ENCODE data around the gene PLCG1. TPM values are rescaled to one million over a fixed set of nuclear protein-coding genes. Genes with fewer than 3 reads are reported as not detected.

Gene PLCG1
- total RNA-seq, 3 donors from 2014 or later (not counting 1 experiment from before 2014, with no cell fraction given): 199 to 242 (median 236) TPM

GRCh38 chr20:41202426-41202825 is 65.1 kb downstream of the PLCG1 start:
- WGBS (ENCODE audit: insufficient coverage): 95% methylated on average over 10 of the region's 10 CpGs
- no peaks in the 10 kb centered on the region for H3K9me3 ChIP-seq (ENCODE audit: control insufficient read depth, insufficient read depth, low read length)
- Mint-ChIP-seq H3K9me3 (peaks cover 0 to 5% of the 10 kb centered on the region in 2 donors), H3K4me1 (peaks cover 3 to 7% of the 10 kb centered on the region in 2 donors), H3K27ac (no peak overlapping the region), H3K27me3 (ENCODE audit: low read depth in 2 of 2) (no peaks in the 10 kb centered on the region), H3K4me3 (no peak overlapping the region), H3K36me3 (peaks cover 12% of the 10 kb centered on the region)
- H3K36me3 ChIP-seq (ENCODE audit: control insufficient read depth, insufficient read depth, low read length): peaks cover 3% of the 10 kb centered on the region
- no peak for DNase-seq
- H3K27ac ChIP-seq (ENCODE audit: low read length): no peak overlapping the region
- intact Hi-C loops (cut with micrococcal nuclease): no loop called here
- ATAC-seq: no peak
- TF ChIP-seq CTCF (IDR thresholded peaks at IDR 0.05): no peak
- H3K4me1 ChIP-seq (ENCODE audit: control insufficient read depth, insufficient read depth, low read length): no peaks in the 10 kb centered on the region
- no peak overlapping the region for H3K4me3 ChIP-seq (ENCODE audit: low read length)
- H3K27me3 ChIP-seq (ENCODE audit: control insufficient read depth, insufficient read depth, low read length): no peaks in the 10 kb centered on the region

- Mint-ChIP-seq H3K27ac (no peak overlapping the region), H3K4me1 (peaks cover 6 to 13% of the 10 kb centered on the region in 2 donors), H3K9me3 (peaks cover 0 to 5% of the 10 kb centered on the region in 2 donors), H3K27me3 (ENCODE audit: low read depth in 2 of 2) (peaks cover 0 to 3% of the 10 kb centered on the region in 2 donors), H3K36me3 (peaks cover 7% of the 10 kb centered on the region), H3K4me3 (no peak overlapping the region)
- Histone ChIP-seq H3K9me3 (ENCODE audit: control insufficient read depth, insufficient read depth, low read length) (no peaks in the 10 kb centered on the region), H3K27ac (ENCODE audit: low read length) (no peak overlapping the region), H3K27me3 (ENCODE audit: control insufficient read depth, insufficient read depth, low read length) (no peaks in the 10 kb centered on the region), H3K4me1 (ENCODE audit: control insufficient read depth, insufficient read depth, low read length) (no peaks in the 10 kb centered on the region), H3K36me3 (ENCODE audit: control insufficient read depth, insufficient read depth, low read length) (peaks cover 3% of the 10 kb centered on the region), H3K4me3 (ENCODE audit: low read length) (no peak overlapping the region)
- DNase-seq: no peak
- no peak for TF ChIP-seq CTCF (IDR thresholded peaks at IDR 0.05)
- ATAC-seq: no peak
- 93% methylated on average over 9 of the region's 9 CpGs for WGBS (ENCODE audit: insufficient coverage)
- intact Hi-C loops (cut with micrococcal nuclease): no loop called here
These were observed 66.3 kb downstream of the PLCG1 start for GRCh38 chr20:41203660-41204059.

- no peak for ATAC-seq
- H3K27me3 Mint-ChIP-seq (ENCODE audit: low read depth in 2 of 2): peaks cover 0 to 3% of the 10 kb centered on the region in 2 donors
These were observed 67.2 kb downstream of the PLCG1 start for GRCh38 chr20:41204304-41205265.

More at GRCh38 chr20:41204304-41205265, 67.2 kb downstream of the PLCG1 start:
- H3K9me3 ChIP-seq (ENCODE audit: control insufficient read depth, insufficient read depth, low read length): no peaks in the 10 kb centered on the region
- Mint-ChIP-seq H3K4me1 (peaks cover 6 to 13% of the 10 kb centered on the region in 2 donors), H3K27ac (no peak overlapping the region), H3K36me3 (no peaks in the 10 kb centered on the region), H3K4me3 (no peak overlapping the region), H3K9me3 (no peaks in the 10 kb centered on the region)
- H3K36me3 ChIP-seq (ENCODE audit: control insufficient read depth, insufficient read depth, low read length): peaks cover 3% of the 10 kb centered on the region
- DNase-seq: no peak
- no peak for TF ChIP-seq CTCF (IDR thresholded peaks at IDR 0.05)
- 96% methylated on average over 7 of the region's 8 CpGs for WGBS (ENCODE audit: insufficient coverage)
- no peaks in the 10 kb centered on the region for H3K27me3 ChIP-seq (ENCODE audit: control insufficient read depth, insufficient read depth, low read length)
- no peaks in the 10 kb centered on the region for H3K4me1 ChIP-seq (ENCODE audit: control insufficient read depth, insufficient read depth, low read length)
- intact Hi-C loops (cut with micrococcal nuclease): no loop called here
- H3K27ac ChIP-seq (ENCODE audit: low read length): no peak overlapping the region
- H3K4me3 ChIP-seq (ENCODE audit: low read length): no peak overlapping the region
